HG03045 (cell line): ENCODE results near the gene LGALS7B.
A peak's percentile ranks its signal among the peaks of the same experiment; 100 is the strongest.
"Not testable (repeated sequence)": the region's sequence is repeated elsewhere in the genome, so short reads cannot be mapped to it uniquely, and the experiment has no call there.

Source experiments
- ATAC-seq: cut with Tn5 transposase; IDR thresholded peaks from one replicate; pipeline ENCODE4 v1.9.1; 2021; ENCODE audit warnings: mild to moderate bottlenecking, moderate library complexity; ENCODE audit not compliant: unreplicated experiment

Gene LGALS7B

DNA sequence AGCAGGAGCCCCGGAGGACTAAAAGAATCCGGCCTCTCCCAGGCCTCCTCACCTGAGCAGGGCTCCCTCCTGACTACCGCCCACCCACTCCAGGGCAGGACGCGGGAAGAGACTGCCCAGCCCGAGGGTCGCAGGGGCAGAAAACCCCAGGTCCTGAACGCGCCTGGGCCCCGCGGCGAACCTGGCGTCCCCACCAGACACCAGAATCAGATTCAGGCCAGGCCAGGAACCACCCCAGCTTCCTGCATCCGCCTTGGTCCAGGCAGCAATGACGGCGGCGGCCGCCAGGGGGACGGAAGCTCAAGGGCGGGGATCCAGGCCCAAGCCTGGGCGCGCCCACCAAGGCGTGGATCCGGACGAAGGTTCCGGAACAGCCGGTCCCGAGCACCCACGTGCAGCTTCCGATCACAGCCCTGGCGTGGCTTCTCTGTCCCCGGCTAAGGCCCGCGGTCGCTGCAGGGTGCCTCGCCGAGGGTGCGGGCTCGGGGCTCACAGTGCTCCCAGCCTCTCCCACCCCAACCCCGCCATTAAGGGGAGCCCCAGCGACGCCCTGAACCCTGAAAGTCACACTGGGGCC is 19.3 kb upstream of the LGALS7B start:
- peak; percentile 69 for ATAC-seq

DNA sequence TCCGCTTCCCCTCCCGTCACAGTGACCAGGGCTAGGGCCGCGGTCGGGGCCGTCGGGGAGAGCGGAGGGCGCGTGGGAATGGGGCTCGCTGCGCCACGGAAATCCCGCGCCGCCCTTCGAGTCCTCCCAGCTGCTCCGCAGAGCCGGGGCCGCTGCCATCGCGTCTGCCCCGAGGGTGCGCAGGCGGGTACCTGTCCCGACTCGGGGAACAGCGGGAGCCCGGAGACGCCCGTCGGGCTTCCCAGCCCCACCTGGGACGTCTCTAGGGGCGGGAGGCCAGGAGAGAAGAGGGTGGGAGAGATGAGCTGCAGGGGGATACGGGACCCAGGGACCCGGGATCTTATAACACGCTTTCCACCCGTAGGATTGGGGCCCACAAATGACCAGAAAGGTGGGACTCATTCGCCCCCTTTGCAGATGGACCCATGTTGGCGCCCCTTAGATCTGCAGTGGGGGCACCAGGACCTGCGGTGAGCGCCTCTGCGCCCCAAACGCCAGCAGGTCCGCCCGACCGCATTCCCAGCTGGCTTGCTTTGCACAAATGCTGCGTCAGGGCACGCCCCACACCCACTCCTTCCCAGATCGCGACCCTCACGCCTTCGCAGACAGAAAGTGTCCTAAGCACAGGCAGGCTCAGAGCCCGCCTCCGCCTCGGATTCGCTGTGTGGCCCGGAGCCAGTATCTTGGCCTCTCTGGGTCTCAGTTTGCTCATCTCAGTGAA is 18.6 kb upstream of the LGALS7B start:
- not testable (repeated sequence) for ATAC-seq

DNA sequence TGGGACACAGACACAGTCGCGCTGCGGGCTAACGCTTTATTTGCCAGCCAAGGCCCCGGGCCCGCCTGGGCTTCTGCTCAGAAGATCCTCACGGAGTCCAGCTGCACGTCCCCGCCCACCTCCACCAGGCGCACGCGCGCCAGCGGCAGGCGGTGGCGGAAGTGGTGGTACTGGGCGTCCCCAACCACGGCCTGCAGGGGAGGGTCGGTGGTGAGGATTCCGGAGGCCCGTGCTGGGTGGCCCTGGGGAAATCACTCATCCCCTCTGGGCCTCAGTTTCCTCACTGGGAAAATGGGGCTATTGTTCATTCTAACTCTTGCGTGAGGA is 18.1 kb upstream of the LGALS7B start:
- not testable (repeated sequence) for ATAC-seq

DNA sequence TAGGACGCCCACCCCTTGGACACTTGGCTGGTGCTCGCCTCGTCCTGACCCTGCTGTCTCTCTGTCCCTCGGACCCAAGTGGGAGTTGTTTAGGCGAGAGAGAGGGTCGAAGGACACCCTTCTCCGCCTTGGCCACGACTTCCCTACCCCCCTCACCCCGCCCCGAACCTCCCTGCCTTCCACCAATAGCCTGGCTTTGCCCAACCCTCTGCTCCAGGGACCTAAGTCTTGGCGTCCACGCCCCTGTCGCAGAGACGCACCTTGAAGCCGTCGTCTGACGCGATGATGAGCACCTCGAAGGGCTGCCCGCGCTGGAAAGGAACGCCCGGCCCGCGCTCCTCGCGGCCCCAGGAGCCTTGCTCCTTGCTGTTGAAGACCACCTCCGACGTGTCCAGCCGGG is 17.4 kb upstream of the LGALS7B start:
- ATAC-seq: not testable (repeated sequence)

GRCh38 chr19:38773469-38774177 is 15.4 kb upstream of the LGALS7B start, which contains the start of gene LGALS7:
Gene LGALS7, minus strand, starts transcription at chr19:38773517. Its CDS starts 25 bp downstream, at chr19:38773492.
- no peak for ATAC-seq

DNA sequence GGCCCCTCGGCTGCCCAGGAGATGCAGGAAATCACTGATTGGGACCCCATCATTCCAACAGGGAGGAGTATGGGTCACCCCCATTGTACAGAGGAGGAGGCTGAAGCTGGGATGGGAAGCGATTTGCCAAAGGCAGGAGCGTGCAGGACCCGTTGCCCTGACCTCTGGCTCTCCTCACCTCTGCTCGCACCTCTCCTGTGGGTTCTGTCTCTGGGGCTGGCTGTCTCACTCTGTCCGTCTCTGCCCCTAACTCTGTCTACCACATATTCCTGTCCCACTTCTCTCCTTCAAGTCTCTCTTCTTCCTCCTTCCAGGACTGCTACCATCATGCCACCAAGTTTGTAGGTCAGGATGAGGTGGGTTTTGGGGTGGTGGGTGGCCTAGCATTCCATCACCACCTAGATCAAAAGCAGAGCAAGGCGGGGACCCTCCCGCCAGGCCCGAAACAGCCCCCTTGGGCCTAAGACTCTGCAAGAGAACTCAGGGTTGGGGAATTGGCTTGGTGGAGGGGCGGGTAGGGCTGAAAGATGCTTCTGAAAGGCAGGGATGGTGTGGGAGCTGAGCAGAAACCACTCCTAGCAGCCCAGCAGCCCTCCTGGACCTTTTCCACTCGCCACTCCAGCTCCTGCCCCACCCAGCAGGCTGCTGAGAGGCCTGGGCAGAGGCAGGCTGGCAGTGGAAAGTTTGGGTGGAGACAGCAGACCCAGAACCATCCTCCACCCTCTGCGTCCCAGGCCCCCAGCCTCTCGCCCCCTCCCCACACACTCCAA is 14.6 kb upstream of the LGALS7B start:
- ATAC-seq: no peak

GRCh38 chr19:38778733-38779132 is 10.3 kb upstream of the LGALS7B start:
- ATAC-seq: no peak

GRCh38 chr19:38780443-38780842 is 8.6 kb upstream of the LGALS7B start:
- no peak for ATAC-seq

GRCh38 chr19:38781058-38781457 is 7.9 kb upstream of the LGALS7B start:
- no peak for ATAC-seq

DNA sequence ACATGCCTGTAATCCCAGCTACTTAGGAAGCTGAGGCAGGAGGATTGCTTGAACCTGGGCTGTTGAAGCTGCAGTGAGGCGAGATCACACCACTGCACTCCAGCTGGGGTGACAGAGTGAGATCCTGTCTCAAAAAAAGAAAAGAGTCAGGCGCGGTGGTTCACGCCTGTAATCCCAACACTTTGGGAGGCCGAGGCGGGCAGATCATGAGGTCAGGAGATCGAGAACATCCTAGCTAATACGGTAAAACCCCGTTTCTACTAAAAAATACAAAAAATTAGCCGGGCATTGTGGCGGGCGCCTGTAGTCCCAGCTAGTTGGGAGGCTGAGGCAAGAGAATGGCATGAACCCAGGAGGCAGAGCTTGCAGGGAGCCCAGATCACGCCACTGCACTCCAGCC is 6.8 kb upstream of the LGALS7B start:
- ATAC-seq: not testable (repeated sequence)

DNA sequence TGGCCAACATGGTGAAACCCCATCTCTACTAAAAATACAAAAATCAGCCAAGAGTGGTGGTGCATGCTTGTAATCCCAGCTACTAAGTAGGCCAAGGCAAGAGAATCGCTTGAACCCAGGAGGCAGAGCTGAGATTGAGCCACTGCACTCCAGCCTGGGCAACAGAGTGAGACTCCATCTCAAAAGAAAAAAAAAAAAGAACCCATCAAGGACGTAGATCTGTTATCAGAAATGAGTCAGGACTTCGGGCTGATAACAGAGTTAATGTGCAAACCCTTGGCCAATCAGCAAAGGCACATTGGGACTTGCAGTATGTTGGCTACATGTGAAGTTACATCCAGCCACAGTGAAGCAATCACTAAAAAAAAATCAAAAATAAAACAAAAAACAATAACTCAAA is 4.8 kb upstream of the LGALS7B start:
- no peak for ATAC-seq

- no peak for ATAC-seq
These were observed 3.8 kb upstream of the LGALS7B start for GRCh38 chr19:38785187-38785699.

DNA sequence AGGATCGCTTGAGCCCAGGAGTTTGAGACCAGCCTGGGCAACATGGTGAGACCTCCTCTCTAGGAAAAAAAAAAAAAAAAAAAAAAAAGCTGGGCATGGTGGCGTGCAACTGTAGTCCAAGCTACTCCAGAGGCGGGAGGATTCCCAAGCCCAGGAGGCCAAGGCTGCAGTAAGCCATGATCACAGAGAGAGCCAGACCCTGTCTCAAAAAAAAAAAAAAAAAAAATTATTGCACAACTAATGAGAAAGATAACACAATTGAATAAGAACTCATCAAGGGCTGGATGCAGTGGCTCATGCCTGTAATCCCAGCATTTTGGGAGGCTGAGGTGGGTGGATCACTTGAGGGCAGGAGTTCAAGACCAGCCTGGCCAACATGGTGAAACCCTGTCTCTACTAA is 2.9 kb upstream of the LGALS7B start:
- not testable (repeated sequence) for ATAC-seq

- no peak for ATAC-seq
These were observed 2.3 kb upstream of the LGALS7B start for GRCh38 chr19:38786572-38787265.

DNA sequence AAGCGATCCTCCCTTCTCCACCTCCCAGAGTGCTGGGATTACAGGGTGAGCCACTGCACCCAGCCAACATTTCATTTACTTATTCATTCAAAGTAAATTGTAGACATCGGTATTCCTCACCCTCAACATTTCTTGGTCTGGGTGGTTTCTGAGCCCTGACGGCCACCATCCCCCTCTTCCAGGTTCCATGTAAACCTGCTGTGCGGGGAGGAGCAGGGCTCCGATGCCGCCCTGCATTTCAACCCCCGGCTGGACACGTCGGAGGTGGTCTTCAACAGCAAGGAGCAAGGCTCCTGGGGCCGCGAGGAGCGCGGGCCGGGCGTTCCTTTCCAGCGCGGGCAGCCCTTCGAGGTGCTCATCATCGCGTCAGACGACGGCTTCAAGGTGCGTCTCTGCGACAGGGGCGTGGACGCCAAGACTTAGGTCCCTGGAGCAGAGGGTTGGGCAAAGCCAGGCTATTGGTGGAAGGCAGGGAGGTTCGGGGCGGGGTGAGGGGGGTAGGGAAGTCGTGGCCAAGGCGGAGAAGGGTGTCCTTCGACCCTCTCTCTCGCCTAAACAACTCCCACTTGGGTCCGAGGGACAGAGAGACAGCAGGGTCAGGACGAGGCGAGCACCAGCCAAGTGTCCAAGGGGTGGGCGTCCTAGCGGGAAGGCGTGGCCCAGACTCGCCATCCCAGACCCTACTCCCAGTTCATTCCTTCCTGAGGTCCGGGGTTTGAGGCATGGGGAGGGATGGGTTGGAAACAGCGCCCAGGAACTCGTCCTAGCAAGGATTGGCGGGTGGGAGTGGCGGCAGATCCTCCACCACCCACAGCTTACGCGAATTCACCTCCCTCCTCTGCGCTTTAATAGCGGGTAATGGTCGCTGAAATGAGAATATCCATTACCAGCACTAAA is 1.8 kb downstream of the LGALS7B start:
- ATAC-seq: not testable (repeated sequence)

GRCh38 chr19:38791451-38792064 is 2.6 kb downstream of the LGALS7B start:
- peak; percentile 57 for ATAC-seq

DNA sequence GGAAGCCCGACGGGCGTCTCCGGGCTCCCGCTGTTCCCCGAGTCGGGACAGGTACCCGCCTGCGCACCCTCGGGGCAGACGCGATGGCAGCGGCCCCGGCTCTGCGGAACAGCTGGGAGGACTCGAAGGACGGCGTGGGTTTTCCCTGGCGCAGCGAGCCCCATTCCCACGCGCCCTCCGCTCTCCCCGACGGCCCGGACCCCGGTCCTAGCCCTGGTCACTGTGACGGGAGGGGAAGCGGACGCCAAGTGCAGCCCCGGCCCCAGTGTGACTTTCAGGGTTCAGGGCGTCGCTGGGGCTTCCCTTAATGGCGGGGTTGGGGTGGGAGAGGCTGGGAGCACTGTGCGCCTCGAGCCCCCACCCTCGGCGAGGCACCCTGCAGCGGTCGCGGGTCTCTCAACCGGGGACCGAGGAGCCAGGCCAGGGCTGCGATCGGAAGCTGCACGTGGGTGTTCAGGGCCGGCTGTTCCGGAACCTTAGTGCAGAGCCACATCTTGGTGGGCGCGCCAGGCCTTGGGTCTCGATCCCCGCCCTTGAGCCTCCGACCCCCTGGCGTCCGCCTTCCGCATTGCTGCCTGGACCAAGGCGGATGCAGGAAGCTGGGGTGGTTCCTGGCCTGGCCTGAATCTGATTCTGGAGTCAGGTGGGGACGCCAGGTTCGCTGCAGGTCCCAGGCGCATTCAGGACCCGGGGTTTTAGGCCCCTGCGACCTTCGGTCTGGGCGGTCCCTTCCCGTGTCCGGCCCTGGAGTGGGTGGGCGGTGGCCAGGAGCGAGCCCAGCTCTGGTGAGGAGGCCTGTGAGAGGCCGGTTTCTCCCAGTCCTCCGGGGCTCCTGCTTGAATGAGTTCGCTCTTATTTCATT is 3.5 kb downstream of the LGALS7B start:
- ATAC-seq: no peak

DNA sequence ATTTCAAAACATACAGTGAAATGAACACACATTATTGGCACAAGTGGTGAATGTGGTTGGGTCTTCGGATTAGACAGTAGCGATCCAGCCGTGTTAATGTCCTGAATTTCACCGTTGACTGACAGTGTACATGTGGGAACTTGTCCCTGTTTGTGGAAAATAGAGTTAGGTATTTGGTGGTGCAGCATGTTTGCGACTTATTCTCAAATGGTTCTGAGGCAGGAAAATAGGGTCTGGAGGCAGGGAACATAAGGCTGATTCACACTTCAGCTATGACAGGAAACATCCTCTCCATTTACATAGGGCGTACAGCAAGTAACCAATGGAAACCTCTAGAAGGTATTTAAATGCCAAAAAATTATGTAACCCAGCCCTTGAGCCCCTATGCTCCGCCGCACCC is 4.2 kb downstream of the LGALS7B start:
- ATAC-seq: no peak
